Measurements from ENCODE around the gene CCNJL. TPM values are rescaled to one million over a fixed set of nuclear protein-coding genes. Genes with fewer than 3 reads are reported as not detected.
"Not testable (repeated sequence)": the region's sequence is repeated elsewhere in the genome, so short reads cannot be mapped to it uniquely, and the experiment has no call there.

Gene CCNJL
- polyA plus RNA-seq (ENCODE audit: insufficient read length in 3 of 3), result 1 to 10 TPM; 7.0 to 8.5 (median 7.2) TPM

- peak in 2 of 3 donors; percentile 49 to 71 for DNase-seq (ENCODE audit: low read depth in 3 of 3, low spot score in 2 of 3)
Measured at GRCh38 chr5:160312134-160312959, at the start of gene CCNJL. TSS of gene CCNJL (minus strand) at chr5:160312564. CDS start at chr5:160311923, 641 bp downstream.

- no peak for DNase-seq (ENCODE audit: low read depth in 3 of 3, low spot score in 2 of 3)
Measured at GRCh38 chr5:160361624-160362228, 49.4 kb upstream of the CCNJL start.

DNA sequence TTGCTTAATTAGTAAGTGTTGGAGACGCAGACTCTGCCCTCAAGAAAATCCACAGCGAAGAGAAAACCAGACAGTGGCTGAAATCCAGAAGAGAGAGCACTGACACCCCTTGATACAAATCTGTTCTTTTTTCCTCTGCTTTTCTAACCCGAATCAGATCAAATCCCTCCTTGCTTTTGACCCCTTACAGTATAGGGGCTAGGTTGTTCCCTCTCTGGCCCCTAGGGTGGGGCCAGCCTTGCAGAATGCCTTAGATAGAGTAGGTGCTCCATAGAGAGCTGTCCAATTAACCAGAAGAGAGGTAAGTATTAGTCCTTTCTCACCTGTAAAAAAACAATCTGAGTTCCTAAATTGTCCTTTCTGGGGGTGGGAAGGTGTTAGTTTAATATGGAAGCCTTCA is 47.9 kb upstream of the CCNJL start:
- DNase-seq (ENCODE audit: low read depth in 3 of 3, low spot score in 2 of 3), result no peak

DNA sequence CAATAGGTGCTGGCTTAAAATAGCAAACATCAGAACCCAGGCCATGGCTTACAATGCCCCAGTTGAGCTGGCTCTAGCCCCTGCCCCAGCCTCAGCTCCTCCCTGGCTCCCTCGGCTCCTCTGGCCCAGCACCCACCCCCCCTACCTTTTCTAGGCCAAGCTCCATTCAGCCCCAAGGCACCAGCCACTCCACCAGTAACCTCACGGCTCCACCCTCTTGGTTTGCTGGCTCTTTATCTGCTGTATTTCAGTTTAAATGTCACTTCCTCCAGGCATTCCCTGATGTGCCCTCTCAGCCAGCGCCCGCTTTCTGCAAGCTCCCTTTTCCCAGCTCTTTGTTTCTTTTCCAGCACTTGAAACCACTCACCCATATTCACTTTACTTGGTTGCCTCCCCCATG is 47.5 kb upstream of the CCNJL start:
- DNase-seq (ENCODE audit: low read depth in 3 of 3, low spot score in 2 of 3), result no peak

DNA sequence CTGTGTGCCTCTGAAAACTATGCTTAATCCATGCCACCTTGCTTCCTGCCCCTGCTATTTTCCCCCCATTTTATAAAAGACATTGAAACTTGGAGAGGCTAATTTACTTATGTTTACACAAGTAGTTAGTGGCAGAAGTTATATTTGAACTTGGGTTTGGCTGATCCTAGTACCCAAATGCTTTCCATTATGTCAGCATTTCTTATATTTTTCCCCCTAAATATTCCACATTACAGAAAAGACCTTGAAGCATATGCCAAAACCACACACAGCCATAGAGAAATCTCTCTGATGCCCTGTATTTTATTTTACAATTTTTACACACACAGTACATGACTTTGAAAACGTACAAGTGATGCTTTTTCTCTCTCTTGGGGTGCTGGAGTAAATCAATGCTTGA is 46.9 kb upstream of the CCNJL start:
- DNase-seq (ENCODE audit: low read depth in 3 of 3, low spot score in 2 of 3), result no peak

DNA sequence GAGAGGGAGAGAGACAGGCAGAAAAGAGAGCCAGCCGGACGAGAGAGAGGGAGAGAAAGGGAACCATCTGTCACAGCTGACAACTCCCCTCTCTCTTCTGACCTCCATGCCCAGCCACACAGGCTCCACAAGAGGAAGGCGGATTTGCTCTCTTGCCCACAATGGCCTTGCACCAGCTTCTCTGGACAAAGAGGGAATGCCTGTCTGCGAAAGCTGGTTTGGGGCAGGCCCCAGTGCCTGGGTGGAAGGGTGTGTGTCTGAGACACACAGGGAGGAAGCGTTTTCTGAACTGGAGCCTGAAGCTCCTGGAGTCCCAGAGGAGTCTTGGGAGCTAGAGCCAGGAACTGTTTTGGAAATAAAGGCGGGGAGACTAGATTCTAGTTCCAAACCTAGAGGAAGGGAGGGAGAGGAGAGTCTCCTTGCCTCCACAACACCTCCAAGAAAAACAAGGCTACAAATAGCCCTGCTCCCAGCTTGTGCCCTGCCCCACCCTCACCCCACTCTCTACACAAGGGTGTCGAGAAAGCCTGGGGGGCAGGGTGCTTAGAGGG is 45.6 kb upstream of the CCNJL start:
- no peak for DNase-seq (ENCODE audit: low read depth in 3 of 3, low spot score in 2 of 3)

- DNase-seq (ENCODE audit: low read depth in 3 of 3, low spot score in 2 of 3), result no peak
Measured at GRCh38 chr5:160357394-160357793, 45.0 kb upstream of the CCNJL start.

- DNase-seq (ENCODE audit: low read depth in 3 of 3, low spot score in 2 of 3), result no peak
Measured at GRCh38 chr5:160356550-160357347, 44.4 kb upstream of the CCNJL start.

GRCh38 chr5:160354666-160355065 is 42.3 kb upstream of the CCNJL start:
- DNase-seq (ENCODE audit: low read depth in 3 of 3, low spot score in 2 of 3), result no peak

- no peak for DNase-seq (ENCODE audit: low read depth in 3 of 3, low spot score in 2 of 3)
Measured at GRCh38 chr5:160353379-160353778, 41.0 kb upstream of the CCNJL start.

GRCh38 chr5:160352308-160352707 is 39.9 kb upstream of the CCNJL start:
- DNase-seq (ENCODE audit: low read depth in 3 of 3, low spot score in 2 of 3), result no peak

- no peak for DNase-seq (ENCODE audit: low read depth in 3 of 3, low spot score in 2 of 3)
Measured at GRCh38 chr5:160349935-160350303, 37.6 kb upstream of the CCNJL start.

- no peak for DNase-seq (ENCODE audit: low read depth in 3 of 3, low spot score in 2 of 3)
Measured at GRCh38 chr5:160349249-160349934, 37.0 kb upstream of the CCNJL start.

GRCh38 chr5:160348080-160348479 is 35.7 kb upstream of the CCNJL start:
- DNase-seq (ENCODE audit: low read depth in 3 of 3, low spot score in 2 of 3), result no peak

- DNase-seq (ENCODE audit: low read depth in 3 of 3, low spot score in 2 of 3), result no peak
Measured at GRCh38 chr5:160347448-160347847, 35.1 kb upstream of the CCNJL start.

DNA sequence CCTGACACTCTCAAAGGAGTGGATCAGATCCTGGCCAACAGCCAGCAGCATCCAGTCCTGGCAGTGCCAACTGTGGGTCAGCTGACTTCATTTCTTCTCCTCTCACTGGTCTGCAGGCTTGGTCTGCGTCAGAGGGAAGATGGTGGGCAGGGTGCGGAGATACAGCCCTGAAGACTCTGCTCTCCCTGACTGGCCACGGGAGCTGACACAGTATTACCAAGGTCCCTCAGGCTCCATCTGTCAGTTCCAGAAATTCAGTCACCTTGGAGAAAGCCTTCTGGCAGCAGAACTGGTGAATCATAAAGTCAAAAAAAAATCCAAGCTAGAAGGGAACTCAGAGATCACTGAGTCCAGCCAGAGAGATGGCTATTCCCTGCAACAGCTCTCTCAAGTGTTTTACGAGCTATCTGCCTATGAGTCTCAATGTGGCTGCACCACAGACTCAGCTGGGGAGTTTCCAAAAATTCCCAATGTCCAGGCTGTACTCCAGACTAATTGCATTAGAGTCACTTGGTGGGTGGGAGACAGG is 30.1 kb upstream of the CCNJL start:
- DNase-seq (ENCODE audit: low read depth in 3 of 3, low spot score in 2 of 3), result no peak

GRCh38 chr5:160341309-160341870 is 29.0 kb upstream of the CCNJL start:
- DNase-seq (ENCODE audit: low read depth in 3 of 3, low spot score in 2 of 3), result no peak

DNA sequence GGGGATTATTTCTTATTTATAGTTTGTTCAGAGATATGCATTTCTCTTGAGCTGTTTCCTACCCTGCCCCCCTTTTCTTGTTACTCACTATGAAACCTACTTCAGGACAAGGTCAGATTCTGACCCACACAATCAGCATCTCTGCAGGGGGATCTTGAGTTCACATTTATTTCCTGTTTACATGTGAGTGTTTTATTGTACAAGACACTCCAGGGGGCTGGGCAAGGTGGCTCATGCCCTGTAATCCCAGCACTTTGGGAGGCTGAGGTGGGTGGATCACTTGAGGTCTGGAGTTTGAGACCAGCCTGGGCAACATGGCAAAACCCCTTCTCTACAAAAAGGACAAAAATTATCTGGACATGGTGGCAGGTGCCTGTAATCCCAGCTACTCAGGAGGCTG is 28.1 kb upstream of the CCNJL start:
- not testable (repeated sequence) for DNase-seq (ENCODE audit: low read depth in 3 of 3, low spot score in 2 of 3)

DNA sequence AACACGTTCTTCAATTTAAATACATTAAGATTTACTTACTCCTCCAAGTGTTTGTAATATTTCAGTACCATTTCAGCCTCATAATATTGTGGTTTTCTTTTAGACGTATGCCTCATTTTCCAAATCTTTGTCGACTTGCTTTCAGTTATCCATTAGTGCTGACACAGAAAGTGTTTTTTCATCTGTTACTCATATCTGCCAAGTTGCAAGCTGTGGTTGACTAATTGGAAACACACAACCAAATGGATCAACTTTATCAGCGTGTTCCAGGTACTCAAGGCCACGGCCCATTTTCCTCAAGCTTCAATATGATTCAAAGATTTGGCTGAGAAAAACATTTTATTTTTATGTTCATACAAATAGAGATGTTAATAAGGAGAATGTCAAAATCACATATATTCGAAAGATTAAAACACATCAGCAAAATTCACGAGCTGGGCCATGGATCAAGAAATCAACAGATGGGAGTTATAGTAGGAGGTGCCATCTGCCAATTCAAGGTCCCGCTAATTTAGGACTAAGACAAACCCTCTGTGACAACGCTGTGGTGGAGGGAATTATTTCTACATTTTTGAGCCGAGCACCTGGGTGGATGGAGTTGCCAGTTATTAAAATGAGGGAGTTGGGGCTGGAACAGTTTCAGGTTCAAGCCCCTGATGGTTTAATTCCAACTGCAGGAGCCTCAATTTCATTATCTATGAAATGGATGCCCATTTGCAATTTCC is 27.2 kb upstream of the CCNJL start:
- DNase-seq (ENCODE audit: low read depth in 3 of 3, low spot score in 2 of 3), result no peak

All from right renal cortex interstitium (tissue), 3 donors.